ENCODE data around the gene DSCAM. TPM values are rescaled to one million over a fixed set of nuclear protein-coding genes. Genes with fewer than 3 reads are reported as not detected.

DSCAM gene
- total RNA-seq, 2 donors from 2014 or later, result 18.5 to 25.5 TPM

GRCh38 chr21:40345711-40346321 lies 501.1 kb downstream of the DSCAM start:
- peaks cover 3% of the 10 kb centered on the region for H3K27me3 Mint-ChIP-seq (ENCODE audit: insufficient read depth)
- H3K4me3 Mint-ChIP-seq, result no peak overlapping the region

DNA sequence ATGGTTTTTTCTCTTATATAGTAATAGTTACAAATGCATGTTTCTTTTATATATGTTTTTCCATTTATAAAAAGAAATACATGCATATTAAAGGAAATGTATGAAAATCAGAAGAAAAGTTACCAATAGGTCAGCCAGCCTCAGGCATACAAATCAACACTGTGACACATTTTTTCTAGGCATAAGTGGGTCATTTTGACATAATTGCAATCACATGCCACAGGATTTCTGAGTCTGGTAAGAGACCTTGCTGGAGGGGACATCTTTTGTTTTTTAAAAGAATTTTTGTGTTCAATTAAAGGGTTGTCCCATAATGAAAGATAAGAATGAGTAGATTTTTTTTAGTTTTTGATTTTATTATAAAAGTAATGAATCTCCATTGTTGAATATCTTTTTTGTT lies 506.6 kb downstream of the DSCAM start:
- H3K36me3 ChIP-seq (ENCODE audit: control insufficient read depth, insufficient read depth, low read length), result peaks cover 74% of the 10 kb centered on the region
- TF ChIP-seq, protein P1, sequence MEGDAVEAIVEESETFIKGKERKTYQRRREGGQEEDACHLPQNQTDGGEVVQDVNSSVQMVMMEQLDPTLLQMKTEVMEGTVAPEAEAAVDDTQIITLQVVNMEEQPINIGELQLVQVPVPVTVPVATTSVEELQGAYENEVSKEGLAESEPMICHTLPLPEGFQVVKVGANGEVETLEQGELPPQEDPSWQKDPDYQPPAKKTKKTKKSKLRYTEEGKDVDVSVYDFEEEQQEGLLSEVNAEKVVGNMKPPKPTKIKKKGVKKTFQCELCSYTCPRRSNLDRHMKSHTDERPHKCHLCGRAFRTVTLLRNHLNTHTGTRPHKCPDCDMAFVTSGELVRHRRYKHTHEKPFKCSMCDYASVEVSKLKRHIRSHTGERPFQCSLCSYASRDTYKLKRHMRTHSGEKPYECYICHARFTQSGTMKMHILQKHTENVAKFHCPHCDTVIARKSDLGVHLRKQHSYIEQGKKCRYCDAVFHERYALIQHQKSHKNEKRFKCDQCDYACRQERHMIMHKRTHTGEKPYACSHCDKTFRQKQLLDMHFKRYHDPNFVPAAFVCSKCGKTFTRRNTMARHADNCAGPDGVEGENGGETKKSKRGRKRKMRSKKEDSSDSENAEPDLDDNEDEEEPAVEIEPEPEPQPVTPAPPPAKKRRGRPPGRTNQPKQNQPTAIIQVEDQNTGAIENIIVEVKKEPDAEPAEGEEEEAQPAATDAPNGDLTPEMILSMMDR (conservative IDR thresholded peaks at IDR 0.05), result no peak
- H3K27ac ChIP-seq (ENCODE audit: low read depth, low read length), result no peak overlapping the region
- H3K9me3 ChIP-seq (ENCODE audit: control insufficient read depth, low read length), result no peaks in the 10 kb centered on the region
- no peaks in the 10 kb centered on the region for H3K27me3 ChIP-seq (ENCODE audit: control insufficient read depth, insufficient read depth, low read length, poor library complexity, severe bottlenecking)
- peaks cover 48% of the 10 kb centered on the region for H3K36me3 Mint-ChIP-seq (ENCODE audit: low read depth)
- H3K27ac Mint-ChIP-seq, result no peak overlapping the region
- peaks cover 36% of the 10 kb centered on the region for H3K27me3 Mint-ChIP-seq (ENCODE audit: insufficient read depth)
- H3K4me1 Mint-ChIP-seq, result peaks cover 10% of the 10 kb centered on the region
- no peak overlapping the region for H3K4me3 Mint-ChIP-seq
- no peak for DNase-seq
- no peaks in the 10 kb centered on the region for H3K4me1 ChIP-seq (ENCODE audit: control insufficient read depth, insufficient read depth, low read length)
- H3K9me3 Mint-ChIP-seq, result no peaks in the 10 kb centered on the region
- H3K9ac ChIP-seq (ENCODE audit: extremely low read depth, low read length, poor library complexity, severe bottlenecking), result no peak overlapping the region
- H3K4me3 ChIP-seq (ENCODE audit: low read length), result no peak overlapping the region

More at GRCh38 chr21:40345711-40346321, 501.1 kb downstream of the DSCAM start:
- Histone ChIP-seq H3K36me3 (ENCODE audit: control insufficient read depth, insufficient read depth, low read length) (peaks cover 70% of the 10 kb centered on the region), H3K27ac (ENCODE audit: low read depth, low read length) (no peak overlapping the region), H3K9me3 (ENCODE audit: control insufficient read depth, low read length) (no peaks in the 10 kb centered on the region), H3K9ac (ENCODE audit: extremely low read depth, low read length, poor library complexity, severe bottlenecking) (no peak overlapping the region), H3K4me3 (ENCODE audit: low read length) (no peak overlapping the region), H3K27me3 (ENCODE audit: control insufficient read depth, insufficient read depth, low read length, poor library complexity, severe bottlenecking) (no peaks in the 10 kb centered on the region), H3K4me1 (ENCODE audit: control insufficient read depth, insufficient read depth, low read length) (no peaks in the 10 kb centered on the region)
- Mint-ChIP-seq H3K4me1 (no peaks in the 10 kb centered on the region), H3K9me3 (no peaks in the 10 kb centered on the region), H3K27ac (no peak overlapping the region), H3K36me3 (ENCODE audit: low read depth) (peaks cover 33% of the 10 kb centered on the region)
- DNase-seq, result no peak
- TF ChIP-seq, protein P1 (conservative IDR thresholded peaks at IDR 0.05), result no peak
- 89 to 94% methylated on average over 5 to 9 of the region's 9 CpGs for WGBS, 2 experiments (ENCODE audit: insufficient coverage in 1 of 2, insufficient read length in 1 of 2)

- DNase-seq, result no peak
- TF ChIP-seq, protein P1 (conservative IDR thresholded peaks at IDR 0.05), result no peak
- H3K9me3 Mint-ChIP-seq, result no peaks in the 10 kb centered on the region
- Histone ChIP-seq H3K9me3 (ENCODE audit: control insufficient read depth, low read length) (no peaks in the 10 kb centered on the region), H3K27ac (ENCODE audit: low read depth, low read length) (no peak overlapping the region), H3K27me3 (ENCODE audit: control insufficient read depth, insufficient read depth, low read length, poor library complexity, severe bottlenecking) (no peaks in the 10 kb centered on the region), H3K4me3 (ENCODE audit: low read length) (no peak overlapping the region), H3K36me3 (ENCODE audit: control insufficient read depth, insufficient read depth, low read length) (peaks cover 71% of the 10 kb centered on the region), H3K4me1 (ENCODE audit: control insufficient read depth, insufficient read depth, low read length) (no peaks in the 10 kb centered on the region), H3K9ac (ENCODE audit: extremely low read depth, low read length, poor library complexity, severe bottlenecking) (no peak overlapping the region)
- 96% methylated on average over 15 to 18 of the region's 18 CpGs for WGBS, 2 experiments (ENCODE audit: insufficient coverage in 1 of 2, insufficient read length in 1 of 2)
- peaks cover 10% of the 10 kb centered on the region for H3K4me1 Mint-ChIP-seq
- peaks cover 46% of the 10 kb centered on the region for H3K27me3 Mint-ChIP-seq (ENCODE audit: insufficient read depth)
- H3K27ac Mint-ChIP-seq, result no peak overlapping the region
- H3K36me3 Mint-ChIP-seq (ENCODE audit: low read depth), result peaks cover 49% of the 10 kb centered on the region
- no peak overlapping the region for H3K4me3 Mint-ChIP-seq
These were observed 507.9 kb downstream of the DSCAM start for GRCh38 chr21:40339050-40339449.

All from endodermal cell (in vitro differentiated cells).